ENCODE data around the gene WNT5B.

DNA sequence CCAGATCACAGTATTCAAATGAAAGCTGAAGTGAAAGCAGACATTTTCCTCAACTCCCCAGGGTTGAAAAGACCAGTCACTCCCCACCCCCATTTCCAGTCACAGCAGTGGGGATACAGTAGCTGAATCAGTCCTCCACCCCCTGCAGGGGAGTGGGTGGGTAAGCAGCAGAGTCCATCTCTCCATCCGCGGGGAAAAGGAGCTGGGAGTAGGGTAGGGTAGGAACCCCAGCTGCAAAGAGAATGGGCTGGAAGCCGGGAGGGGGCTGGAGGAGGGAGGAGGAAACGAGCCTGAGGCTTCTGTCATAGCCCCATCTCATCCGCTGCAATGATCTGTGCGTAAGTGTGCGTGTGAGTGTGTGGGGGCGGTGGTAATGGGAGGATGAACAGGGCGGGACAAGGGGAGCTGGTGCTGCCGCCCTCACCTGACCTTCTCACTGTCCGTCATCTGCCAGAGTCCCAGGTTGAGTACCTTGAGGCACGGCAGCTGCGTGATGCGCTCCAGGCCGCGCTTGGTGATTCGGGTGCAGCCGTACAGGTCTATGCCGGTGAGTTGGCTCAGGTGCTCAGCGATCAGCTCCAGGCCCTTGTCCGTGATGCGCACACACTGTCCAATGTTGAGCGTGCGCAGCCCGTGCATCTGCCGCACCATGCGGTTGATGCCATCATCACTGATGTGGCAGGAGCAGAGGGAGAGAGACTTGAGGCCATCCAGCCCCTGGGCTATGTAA is 36.4 kb upstream of the WNT5B start:
- TF ChIP-seq CTCF (conservative IDR thresholded peaks at IDR 0.05) (no peak), EZH2 (IDR thresholded peaks at IDR 0.05; ENCODE audit: low read depth) (no peak)
